Activated T-cell treated with anti-CD3 and anti-CD28 coated beads, Interleukin-2, amount 50 U/mL, for 1 hour (primary cell): Measurements from ENCODE around the gene ZNF296.
A peak's percentile ranks its signal among the peaks of the same experiment; 100 is the strongest.

Experiments
- DNase-seq: peaks from one replicate; pipeline ENCODE4 v3.0.0-alpha.2; 2020

ZNF296 gene

DNA sequence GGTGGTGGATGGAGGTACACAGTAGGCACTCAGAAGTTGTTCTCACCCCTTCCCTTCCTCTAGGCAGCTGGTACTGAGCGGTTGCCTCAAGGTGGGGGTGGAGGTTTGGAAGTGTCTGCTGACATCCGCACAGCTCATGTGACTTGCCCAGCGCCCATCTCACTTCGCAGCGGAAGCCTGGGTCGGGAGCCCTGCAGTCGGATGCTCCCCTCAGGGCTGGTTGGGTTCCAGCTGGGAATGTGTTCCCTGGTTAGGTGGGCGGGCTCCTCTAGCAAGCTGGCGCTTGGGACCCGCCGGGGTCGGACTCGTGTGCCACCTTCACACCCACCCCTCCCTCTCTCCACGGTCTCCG, 26.9 kb upstream of the ZNF296 start:
- peak; percentile 49 for DNase-seq

DNA sequence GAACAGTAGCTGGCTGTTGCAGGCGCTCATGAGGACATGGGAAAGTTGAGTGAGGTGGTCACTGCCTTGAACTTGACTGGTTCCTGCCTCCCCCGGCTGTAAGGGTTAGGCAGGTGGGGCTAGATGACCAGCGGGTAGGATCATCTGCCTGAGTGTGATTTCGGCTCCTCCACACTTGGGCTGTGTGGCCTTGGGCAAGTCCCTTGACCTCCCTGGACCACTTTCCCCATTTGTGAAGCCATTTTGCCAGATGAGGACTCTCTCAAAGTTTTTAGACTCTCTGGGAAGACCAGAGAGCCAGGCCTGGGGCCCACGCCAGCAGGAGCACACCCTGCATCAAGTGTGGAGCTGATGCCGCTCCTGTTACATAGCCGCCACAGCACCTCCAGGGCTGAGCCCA, 26.2 kb upstream of the ZNF296 start:
- DNase-seq = no peak

- DNase-seq = no peak
Measured at GRCh38 chr19:45101806-45102205, 25.5 kb upstream of the ZNF296 start.

DNA sequence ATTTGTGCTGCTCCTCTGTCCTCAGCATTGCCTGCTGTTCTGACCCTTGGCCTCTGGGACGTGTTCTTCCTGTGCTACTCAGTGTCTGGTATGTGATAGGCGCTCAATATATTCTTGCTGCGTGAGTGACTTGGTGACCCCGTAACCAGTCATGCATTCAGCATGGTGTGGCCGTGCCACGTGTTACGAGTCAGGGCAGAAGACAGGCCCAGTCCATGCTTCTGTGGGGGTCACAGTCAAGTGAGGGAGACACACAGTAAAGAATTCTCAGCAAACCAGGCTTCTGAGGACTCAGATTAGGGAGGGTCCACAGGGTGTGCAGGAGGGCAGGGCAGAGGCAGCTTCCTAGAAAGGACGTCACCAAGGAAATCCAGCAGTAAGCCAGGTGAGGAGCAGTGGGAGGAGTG, 24.6 kb upstream of the ZNF296 start:
- no peak for DNase-seq

GRCh38 chr19:45100201-45100600, 23.9 kb upstream of the ZNF296 start:
- no peak for DNase-seq

- DNase-seq = no peak
Measured at GRCh38 chr19:45099467-45100191, 23.4 kb upstream of the ZNF296 start.

DNA sequence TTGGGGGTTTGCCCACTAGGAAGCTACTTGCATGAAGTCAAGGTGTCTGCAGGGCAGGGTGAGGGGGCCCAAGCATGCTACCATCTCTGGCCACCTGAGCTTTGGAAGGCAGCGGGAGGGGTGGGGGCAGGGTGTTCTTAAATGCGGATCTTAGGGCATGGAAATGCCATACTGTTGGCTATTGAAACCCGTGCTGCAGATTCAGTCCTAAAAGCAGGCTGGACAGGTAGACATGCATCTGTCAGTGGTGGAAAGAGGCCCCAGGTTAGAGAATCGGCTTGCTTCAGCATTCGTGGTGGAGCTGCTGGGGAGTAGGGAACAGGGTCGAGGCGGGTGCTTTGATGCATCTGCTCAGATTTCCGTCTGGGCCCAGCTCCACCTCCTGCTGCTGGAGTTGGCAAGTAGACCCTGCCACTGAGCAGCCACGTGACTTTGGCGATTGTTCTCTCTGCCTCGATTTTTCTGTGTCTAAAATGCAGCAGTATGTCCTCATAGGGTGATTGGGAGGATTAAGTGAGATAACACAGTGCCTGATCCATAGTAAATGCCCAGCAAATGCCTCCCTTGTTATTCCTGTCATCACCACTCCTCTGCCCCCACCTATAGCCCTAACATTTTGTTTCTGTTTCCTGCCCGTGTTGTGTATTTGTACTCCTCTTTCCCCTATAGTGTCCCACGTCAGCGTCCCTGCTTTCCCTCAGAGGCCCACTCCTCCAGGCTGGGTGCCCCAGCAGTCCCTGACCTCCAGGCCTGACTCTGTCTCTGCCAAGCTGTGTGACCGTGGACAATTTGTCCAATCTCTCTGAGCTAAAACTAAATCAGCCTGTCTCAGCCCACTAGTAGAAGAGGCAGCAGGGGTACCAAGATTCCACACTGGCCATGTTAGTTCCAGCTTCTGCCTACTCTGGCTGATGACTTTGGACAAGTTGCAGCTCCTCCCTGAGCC, 22.5 kb upstream of the ZNF296 start:
- DNase-seq = no peak

GRCh38 chr19:45097776-45098520, 21.7 kb upstream of the ZNF296 start:
- no peak for DNase-seq

GRCh38 chr19:45097450-45097775, 21.1 kb upstream of the ZNF296 start:
- DNase-seq = no peak

DNA sequence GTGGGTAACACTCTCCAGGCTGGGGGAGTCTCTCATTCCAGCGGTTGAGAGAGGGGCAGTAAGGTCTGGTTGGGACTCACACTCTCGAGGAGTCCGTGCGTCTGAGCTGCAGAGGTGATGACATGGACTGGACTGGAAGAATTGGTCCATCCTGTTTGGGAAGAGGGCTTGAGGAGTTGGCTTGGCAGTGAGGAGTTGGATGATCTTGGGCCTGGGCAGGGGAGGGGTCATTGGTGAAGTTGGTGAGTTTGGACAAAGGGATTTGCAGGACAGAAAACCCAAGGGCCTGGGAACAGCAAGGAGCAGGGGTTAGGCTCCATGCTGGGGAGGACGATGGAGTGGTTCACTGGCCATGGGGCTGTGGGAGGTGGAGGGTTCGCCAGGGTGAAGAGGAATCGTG, 20.4 kb upstream of the ZNF296 start:
- no peak for DNase-seq

DNA sequence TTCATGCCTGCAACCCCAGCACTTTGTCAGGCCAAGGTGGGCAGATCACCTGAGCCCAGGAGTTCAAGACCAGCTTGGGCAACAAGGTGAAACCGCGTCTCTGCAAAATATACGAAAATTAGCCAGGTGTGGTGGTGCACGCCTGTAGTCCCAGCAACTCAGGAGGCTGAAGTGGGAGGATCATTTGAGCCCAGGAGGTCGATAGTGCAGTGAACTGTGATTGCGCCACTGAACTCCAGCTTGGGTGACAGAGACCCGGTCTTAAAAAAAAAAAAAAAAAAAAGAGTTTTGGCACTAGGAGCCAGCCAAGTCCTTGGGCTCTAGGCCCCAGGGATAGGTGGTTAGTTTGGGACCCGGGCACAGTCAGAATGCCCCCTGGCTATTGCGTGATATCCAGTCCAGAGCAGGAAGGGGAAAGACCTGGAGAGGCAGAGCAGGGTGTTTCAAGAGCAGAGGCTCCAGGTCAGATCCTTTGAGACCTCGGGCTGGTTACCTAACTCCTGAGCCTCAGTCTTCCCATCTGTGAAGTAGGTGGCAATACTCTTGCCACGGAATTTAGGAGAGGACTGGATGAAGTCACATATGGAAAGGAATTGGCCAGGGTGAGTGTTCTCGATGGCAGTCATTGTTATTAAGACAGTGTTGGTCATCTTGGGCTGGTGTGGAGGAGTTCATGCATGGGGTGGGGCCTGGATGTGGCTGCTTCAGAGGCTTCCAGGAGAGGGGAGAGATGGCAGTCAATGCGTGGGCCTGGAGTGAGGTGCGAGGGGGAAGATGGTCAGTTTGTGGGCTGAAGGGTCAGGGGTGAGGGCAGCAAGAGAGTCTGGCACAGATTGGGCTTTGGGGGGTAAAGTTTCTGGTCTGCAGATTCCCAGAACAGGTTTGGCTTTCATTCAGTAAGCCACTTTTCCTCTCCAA, 19.5 kb upstream of the ZNF296 start:
- DNase-seq = no peak

GRCh38 chr19:45094707-45095106, 18.4 kb upstream of the ZNF296 start:
- DNase-seq = no peak

DNA sequence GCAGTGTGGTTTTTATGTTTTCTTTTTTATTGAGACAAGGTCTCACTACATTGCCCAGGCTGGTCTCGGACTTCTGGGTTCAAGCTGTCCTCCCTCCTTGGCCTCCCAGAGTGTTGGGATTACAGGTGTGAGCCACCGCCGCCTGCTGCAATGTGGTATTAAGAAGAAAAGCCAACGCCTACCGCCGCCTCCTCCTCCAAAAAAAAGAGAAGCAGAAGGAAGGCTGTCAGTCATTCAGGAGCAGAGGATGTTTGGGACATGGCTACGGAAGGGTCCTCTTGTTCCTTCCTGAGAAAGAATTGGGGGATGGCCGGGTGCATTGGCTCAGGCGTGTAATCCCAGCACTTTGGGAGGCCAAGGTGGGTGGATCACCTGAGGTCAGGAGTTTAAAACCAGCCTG, 17.9 kb upstream of the ZNF296 start:
- DNase-seq = no peak

DNA sequence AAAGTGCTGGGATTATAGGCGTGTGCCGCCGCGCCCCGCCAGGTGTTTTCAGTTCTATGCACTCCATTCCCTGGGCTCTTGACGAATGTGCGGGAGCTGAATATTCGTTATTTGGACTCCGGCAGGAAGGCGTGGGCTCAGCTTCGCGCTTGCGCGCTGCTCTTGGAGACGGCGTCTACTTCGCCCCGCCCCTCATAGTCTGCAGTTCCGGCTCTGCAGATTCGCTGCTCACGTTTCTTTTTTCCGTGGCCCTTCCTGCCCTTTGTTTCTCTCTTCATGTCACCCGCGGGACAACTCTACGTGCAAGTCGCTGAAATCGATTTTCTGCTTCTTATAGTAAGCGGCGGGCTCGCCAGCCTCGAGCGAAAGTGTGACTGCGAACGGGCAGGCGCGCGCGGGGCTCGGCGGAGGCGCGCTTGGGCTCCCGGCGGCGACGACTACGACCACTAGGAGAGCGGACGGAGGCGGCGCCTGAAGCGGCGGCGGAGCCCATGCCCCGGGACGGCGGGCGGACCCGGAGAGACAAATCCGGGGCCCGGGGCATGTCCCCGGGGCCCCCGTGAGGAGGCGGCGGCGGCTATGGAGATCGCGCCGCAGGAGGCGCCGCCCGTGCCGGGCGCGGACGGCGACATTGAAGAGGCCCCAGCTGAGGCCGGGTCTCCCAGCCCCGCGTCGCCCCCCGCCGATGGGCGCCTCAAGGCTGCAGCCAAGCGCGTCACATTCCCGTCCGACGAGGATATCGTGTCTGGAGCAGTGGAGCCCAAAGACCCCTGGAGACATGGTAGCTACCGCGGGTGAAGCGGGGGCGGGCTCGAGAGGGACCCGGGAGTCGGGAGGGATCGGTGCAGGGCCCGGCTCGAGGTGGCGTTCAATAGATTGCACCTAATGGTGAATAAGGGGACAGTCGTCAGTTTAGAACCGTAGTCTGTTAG, 16.7 kb upstream of the ZNF296 start, which contains the start of gene PPP1R37:
Gene PPP1R37 (plus strand): TSS at position 433 of the 932 bp plus-strand sequence. CDS start 147 bp downstream, at position 580.
- peak; percentile 89 for DNase-seq

DNA sequence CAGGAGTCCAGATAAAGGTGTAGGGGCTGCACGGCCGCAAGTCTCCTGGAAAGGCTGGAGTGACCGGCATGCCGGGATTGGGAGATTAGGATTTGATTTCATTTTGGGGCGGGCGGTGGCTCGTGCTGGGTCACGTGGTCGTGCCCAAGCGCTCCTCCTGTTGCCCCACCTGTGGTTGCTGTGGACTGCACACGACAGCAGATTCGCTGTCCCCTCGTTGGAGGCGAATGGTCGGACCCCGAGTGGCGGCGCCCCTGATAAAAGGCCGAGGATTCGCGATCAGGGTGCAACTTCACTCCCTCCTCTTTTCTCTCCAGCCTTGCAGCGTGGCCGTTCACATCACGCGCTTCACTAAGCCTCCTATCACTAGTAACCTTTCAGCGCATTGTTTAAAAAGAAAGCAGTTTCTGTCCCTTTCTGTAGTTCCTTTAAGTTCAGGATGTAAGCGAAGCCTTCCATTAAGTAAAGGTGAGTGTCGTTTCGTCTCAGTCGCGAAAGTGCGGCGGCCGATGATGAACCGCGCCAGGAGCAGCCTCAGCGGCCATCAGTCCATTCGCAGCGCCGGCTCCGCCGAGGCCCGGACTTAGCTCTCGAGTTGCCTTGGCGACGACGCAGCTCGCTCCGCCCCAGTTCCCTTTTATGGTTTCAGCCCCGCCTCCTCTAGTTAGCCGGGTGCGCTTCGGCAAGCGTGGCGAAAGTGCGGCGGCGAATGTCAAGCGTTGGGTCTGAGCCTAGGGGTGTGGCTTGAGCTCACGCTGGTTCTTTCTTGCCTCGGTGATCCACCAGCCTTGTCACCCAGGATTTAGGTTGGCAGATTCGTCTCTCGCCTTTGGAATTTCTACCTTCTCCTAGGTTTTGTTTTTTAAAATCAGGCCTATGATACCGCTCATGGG, 15.0 kb upstream of the ZNF296 start:
- DNase-seq = peak; percentile 98

GRCh38 chr19:45090606-45091005, 14.3 kb upstream of the ZNF296 start:
- DNase-seq = no peak

DNA sequence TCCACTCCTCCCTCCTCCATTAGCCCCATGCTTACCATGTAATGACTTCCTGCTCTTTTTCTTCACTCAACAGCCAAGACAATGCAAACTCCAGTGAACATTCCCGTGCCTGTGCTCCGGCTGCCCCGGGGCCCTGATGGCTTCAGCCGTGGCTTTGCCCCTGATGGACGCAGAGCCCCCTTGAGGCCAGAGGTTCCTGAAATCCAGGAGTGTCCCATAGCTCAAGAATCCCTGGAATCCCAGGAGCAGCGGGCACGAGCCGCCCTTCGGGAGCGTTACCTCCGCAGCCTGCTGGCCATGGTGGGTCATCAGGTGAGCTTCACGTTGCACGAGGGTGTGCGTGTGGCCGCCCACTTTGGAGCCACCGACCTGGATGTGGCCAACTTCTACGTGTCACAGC, 13.8 kb upstream of the ZNF296 start:
- no peak for DNase-seq

GRCh38 chr19:45087531-45087930, 11.3 kb upstream of the ZNF296 start:
- peak; percentile 58 for DNase-seq

DNA sequence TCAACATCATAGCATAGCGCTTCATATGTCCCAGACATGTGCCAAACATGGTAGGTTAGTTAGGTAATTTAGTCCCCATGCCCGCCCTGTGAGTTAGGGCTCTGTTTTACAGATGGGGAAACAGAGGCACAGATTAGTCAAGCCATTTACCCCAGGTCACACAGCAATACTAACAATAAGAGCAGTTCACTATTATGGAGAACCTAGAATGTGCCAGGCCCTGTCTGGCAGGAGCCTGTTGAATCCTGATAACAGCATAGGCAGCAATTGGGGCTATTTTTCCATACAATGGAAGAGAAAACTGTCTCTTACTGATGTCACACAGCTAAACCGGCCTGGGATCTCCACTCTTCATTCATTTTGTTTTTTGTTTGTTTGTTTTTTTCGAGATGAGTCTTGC, 10.2 kb upstream of the ZNF296 start:
- DNase-seq = no peak

GRCh38 chr19:45082170-45082569, 5.9 kb upstream of the ZNF296 start:
- DNase-seq = no peak
